HepG2 (cell line): ENCODE results near the gene GPC6.

Experiments used
- ATF3 ChIP-seq: sonication (generic); formaldehyde crosslinking; IDR thresholded peaks from 2 replicates; pipeline ENCODE4 v1.4.0; 2020; ENCODE audit warnings: missing genetic modification reagents
- EZH2 ChIP-seq: conservative IDR thresholded peaks from 2 replicates; pipeline ENCODE4 v1.6.1; 2012; ENCODE audit warnings: mild to moderate bottlenecking, low read depth, low read length, moderate library complexity
- HCFC1 ChIP-seq: fragments of 150-350 bp; IDR thresholded peaks from 2 replicates; pipeline ENCODE4 v1.6.1; 2014; ENCODE audit warnings: low read depth, low read length
- MAX ChIP-seq: IDR thresholded peaks from 2 replicates; pipeline ENCODE4 v1.6.1; 2012; ENCODE audit warnings: inconsistent platforms
- PTBP1 ChIP-seq: fragments of 200-400 bp; formaldehyde crosslinking; IDR thresholded peaks from 2 replicates; pipeline ENCODE4 v1.6.1; 2018; ENCODE audit warnings: low read length, low read depth; ENCODE audit not compliant: poor library complexity, severe bottlenecking
- ZBTB1 ChIP-seq: sonication (generic); formaldehyde crosslinking; IDR thresholded peaks from 2 replicates; pipeline ENCODE4 v1.4.0; 2020; ENCODE audit warnings: missing genetic modification reagents, borderline replicate concordance
- ZNF563 ChIP-seq: sonication (generic); formaldehyde crosslinking; IDR thresholded peaks from 2 replicates; pipeline ENCODE4 v1.8.0; 2022; ENCODE audit warnings: mild to moderate bottlenecking, moderate library complexity, missing genetic modification reagents
- ZNF619 ChIP-seq: sonication (generic); formaldehyde crosslinking; IDR thresholded peaks from 2 replicates; pipeline ENCODE4 v1.4.0; 2020; ENCODE audit warnings: mild to moderate bottlenecking, missing genetic modification reagents

GRCh38 chr13:94267581-94268366 lies 1041.2 kb downstream of the GPC6 start:
- TF ChIP-seq MAX, result no peak
- TF ChIP-seq ZNF619 (CRISPR knock-in tag), result no peak
- TF ChIP-seq ATF3 (CRISPR knock-in tag), result no peak
- TF ChIP-seq ZBTB1 (CRISPR knock-in tag), result no peak
- TF ChIP-seq HCFC1, result no peak
- no peak for TF ChIP-seq ZNF563 (CRISPR knock-in tag)
- TF ChIP-seq PTBP1, result no peak
- TF ChIP-seq EZH2, result no peak
